ENCODE data around the gene PRDM1.

DNA sequence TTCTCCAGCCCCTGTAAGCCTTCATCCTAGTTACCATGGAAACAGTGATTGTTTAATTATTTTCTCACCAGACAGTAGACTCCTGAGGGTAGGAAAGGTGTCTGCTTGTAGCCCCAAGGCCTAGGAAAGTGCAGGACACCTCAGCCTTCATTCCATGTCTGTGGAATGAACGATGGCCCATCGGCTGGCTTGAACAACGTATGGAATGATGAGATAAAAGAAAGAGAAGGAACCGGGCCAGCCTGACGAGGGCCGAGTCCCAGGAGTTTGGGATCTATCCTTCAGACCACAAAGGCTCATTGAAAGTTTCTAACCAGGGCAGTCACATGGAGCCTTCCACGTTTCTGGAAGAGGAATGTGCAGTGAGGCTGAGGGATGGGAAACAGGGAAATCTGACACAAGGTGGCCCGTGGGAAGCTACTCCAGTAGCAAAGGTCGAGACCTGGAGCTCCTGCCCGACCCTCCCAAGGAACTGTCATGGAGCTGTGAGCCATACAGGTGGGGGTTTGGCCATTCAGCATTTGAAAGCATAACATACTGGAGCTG, 46.1 kb downstream of the PRDM1 start:
- TF ChIP-seq, protein P1, sequence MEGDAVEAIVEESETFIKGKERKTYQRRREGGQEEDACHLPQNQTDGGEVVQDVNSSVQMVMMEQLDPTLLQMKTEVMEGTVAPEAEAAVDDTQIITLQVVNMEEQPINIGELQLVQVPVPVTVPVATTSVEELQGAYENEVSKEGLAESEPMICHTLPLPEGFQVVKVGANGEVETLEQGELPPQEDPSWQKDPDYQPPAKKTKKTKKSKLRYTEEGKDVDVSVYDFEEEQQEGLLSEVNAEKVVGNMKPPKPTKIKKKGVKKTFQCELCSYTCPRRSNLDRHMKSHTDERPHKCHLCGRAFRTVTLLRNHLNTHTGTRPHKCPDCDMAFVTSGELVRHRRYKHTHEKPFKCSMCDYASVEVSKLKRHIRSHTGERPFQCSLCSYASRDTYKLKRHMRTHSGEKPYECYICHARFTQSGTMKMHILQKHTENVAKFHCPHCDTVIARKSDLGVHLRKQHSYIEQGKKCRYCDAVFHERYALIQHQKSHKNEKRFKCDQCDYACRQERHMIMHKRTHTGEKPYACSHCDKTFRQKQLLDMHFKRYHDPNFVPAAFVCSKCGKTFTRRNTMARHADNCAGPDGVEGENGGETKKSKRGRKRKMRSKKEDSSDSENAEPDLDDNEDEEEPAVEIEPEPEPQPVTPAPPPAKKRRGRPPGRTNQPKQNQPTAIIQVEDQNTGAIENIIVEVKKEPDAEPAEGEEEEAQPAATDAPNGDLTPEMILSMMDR (IDR thresholded peaks at IDR 0.05) = no peak
- TF ChIP-seq POLR2AphosphoS5 (IDR thresholded peaks at IDR 0.05) = no peak
- no peak for TF ChIP-seq POLR2A (IDR thresholded peaks at IDR 0.05)

Data from stomach (tissue), 4 donors.